Measurements from ENCODE around the gene SULF2.

- no peak for TF ChIP-seq CTCF (IDR thresholded peaks at IDR 0.05; ENCODE audit: poor library complexity)
- no peak for TF ChIP-seq EZH2 (IDR thresholded peaks at IDR 0.05; ENCODE audit: borderline replicate concordance)
These were observed 120.5 kb downstream of the SULF2 start for GRCh38 chr20:47664744-47665143.

All from hepatocyte (in vitro differentiated cells).